Adrenal gland (tissue), 5 donors: ENCODE results near the gene ACADSB.

Experiments used
- POLR2A ChIP-seq, 2 donors: fragments of 450-650 bp; IDR thresholded peaks; one replicate each; pipeline ENCODE4 v1.6.1; 2017; ENCODE audit warnings: antibody characterized with exemption in 2 of 2, mild to moderate bottlenecking in 2 of 2, moderate library complexity in 1 of 2
- TF ChIP-seq, protein P1 (sequence below), 6 experiments: fragments of 450-650 bp in 4 of 6; fragments of 200-600 bp in 2 of 6; sonication (generic) in 1 of 6; IDR thresholded peaks; 1 replicate in 5 of 6; 2 replicates in 1 of 6; pipeline versions ENCODE4 v1.5.1 to v1.8.0; 2016 to 2021; ENCODE audit warnings: antibody characterized with exemption in 6 of 6, mild to moderate bottlenecking in 2 of 6, moderate library complexity in 1 of 6
- donor health status: DM: no; HTN: no; CAD: no.

DNA sequence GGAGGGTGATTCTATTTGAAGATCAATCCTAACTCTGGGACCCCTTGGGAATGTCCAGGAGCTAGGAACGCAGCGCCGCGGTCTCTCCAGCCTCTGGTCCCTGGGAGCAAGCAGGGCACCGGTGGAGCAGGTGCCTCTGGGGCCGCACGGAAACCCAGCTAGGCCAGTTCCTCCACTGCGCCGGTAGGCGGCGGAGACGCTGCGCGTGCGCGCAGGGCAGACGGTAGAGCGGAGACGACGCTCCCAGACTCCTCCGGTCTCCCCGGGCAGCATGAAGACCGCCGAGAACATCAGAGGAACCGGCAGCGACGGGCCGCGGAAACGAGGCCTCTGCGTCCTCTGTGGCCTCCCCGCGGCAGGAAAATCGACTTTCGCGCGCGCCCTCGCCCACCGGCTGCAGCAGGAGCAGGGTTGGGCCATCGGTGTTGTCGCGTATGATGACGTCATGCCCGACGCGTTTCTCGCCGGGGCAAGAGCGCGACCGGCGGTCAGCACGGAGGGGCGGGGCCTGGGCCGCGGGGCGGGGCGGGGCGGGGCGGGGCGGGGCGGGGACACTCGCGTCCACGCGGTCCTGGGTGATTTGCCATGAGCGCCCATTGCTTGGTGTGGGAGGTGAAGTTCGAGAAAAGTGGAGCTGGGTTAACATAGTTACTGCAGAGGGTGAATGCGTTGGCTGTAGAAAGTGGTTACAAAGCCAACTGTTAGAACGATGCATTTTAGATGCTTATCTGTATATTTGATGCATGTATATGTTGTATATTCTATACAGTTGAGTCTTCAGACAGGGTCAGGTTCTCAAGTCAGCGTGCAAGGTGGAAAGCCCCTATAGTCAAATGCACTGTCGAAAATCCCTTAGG, 28.4 kb upstream of the ACADSB start, which contains the start of gene PSTK:
- TF ChIP-seq, protein P1, sequence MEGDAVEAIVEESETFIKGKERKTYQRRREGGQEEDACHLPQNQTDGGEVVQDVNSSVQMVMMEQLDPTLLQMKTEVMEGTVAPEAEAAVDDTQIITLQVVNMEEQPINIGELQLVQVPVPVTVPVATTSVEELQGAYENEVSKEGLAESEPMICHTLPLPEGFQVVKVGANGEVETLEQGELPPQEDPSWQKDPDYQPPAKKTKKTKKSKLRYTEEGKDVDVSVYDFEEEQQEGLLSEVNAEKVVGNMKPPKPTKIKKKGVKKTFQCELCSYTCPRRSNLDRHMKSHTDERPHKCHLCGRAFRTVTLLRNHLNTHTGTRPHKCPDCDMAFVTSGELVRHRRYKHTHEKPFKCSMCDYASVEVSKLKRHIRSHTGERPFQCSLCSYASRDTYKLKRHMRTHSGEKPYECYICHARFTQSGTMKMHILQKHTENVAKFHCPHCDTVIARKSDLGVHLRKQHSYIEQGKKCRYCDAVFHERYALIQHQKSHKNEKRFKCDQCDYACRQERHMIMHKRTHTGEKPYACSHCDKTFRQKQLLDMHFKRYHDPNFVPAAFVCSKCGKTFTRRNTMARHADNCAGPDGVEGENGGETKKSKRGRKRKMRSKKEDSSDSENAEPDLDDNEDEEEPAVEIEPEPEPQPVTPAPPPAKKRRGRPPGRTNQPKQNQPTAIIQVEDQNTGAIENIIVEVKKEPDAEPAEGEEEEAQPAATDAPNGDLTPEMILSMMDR (IDR thresholded peaks at IDR 0.05): peak; percentile 88 to 99 (median 96)
- TF ChIP-seq POLR2A (IDR thresholded peaks at IDR 0.05): peak; percentile 65 to 80
